OCI-LY1 (cell line): Measurements from ENCODE around the gene MEAF6.

Source experiments
- EZH2 ChIP-seq: fragments of 200-600 bp; sonication (generic), shearing (Covaris generic); IDR thresholded peaks from 2 replicates; pipeline ENCODE4 v1.8.0; 2017; ENCODE audit warnings: borderline replicate concordance, mixed run types, mild to moderate bottlenecking, antibody characterized with exemption, low read length, moderate library complexity, mixed read lengths
- TF ChIP-seq, protein P1 (sequence below): fragments of 200-600 bp; sonication (generic), shearing (Covaris generic); IDR thresholded peaks from 2 replicates; pipeline ENCODE4 v1.5.1; 2017; ENCODE audit warnings: mild to moderate bottlenecking, antibody characterized with exemption, low read length, moderate library complexity, mixed read lengths

DNA sequence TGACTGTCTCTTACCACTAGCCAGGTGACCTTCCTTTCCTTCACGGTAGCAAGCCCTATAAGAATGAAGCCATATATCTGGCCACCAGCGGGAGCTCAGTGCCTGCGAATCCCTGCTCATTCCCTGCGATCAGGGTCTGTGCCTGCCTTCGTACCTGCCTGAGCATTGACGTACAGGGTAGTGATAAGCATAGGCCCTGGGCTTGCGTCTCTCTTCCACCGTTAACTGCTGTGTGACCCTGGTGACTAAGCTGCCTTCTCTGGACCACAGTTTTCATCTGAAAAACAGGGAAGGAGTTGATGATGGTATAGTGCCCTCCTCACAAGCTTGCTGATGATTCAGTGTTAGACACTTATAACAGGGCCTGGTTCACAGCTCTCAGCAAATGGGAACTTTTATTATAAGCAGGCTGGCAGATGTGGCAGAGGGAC lies 36.1 kb downstream of the MEAF6 start:
- no peak for TF ChIP-seq EZH2
- TF ChIP-seq, protein P1, sequence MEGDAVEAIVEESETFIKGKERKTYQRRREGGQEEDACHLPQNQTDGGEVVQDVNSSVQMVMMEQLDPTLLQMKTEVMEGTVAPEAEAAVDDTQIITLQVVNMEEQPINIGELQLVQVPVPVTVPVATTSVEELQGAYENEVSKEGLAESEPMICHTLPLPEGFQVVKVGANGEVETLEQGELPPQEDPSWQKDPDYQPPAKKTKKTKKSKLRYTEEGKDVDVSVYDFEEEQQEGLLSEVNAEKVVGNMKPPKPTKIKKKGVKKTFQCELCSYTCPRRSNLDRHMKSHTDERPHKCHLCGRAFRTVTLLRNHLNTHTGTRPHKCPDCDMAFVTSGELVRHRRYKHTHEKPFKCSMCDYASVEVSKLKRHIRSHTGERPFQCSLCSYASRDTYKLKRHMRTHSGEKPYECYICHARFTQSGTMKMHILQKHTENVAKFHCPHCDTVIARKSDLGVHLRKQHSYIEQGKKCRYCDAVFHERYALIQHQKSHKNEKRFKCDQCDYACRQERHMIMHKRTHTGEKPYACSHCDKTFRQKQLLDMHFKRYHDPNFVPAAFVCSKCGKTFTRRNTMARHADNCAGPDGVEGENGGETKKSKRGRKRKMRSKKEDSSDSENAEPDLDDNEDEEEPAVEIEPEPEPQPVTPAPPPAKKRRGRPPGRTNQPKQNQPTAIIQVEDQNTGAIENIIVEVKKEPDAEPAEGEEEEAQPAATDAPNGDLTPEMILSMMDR, result no peak; the same call in 1 of the 2 replicates
